ENCODE data around the gene DNAH1. TPM values are rescaled to one million over a fixed set of nuclear protein-coding genes. Genes with fewer than 3 reads are reported as not detected.

DNAH1 gene
- total and polyA plus RNA-seq, 2 of the 13 experiments (the other 11 are each of a cell fraction or from before 2014, with no cell fraction given), result 0.64 to 3.5 TPM

- TF ChIP-seq RARA (CRISPR knock-in tag; IDR thresholded peaks at IDR 0.05), result peak; percentile 89
- TF ChIP-seq HBP1 (CRISPR knock-in tag; IDR thresholded peaks at IDR 0.05; ENCODE audit: low read depth), result no peak
- TF ChIP-seq ZNF143 (CRISPR knock-in tag; IDR thresholded peaks at IDR 0.05), result no peak; the same call in 1 of the 2 replicates
- no peak for TF ChIP-seq PCBP1 (IDR thresholded peaks at IDR 0.05; ENCODE audit: borderline replicate concordance, low read depth, low read length)
- no peak for TF ChIP-seq CEBPZ (IDR thresholded peaks at IDR 0.05; ENCODE audit: low read length)
- no peak for TF ChIP-seq CBX5 (CRISPR knock-in tag; IDR thresholded peaks at IDR 0.05; ENCODE audit: borderline replicate concordance)
- TF ChIP-seq CTCF (CRISPR knock-in tag; IDR thresholded peaks at IDR 0.05), result peak; percentile 54
- 0 out of 2 replicates have a peak, but pooled peaks have one; percentile 28 for TF ChIP-seq ZBTB7A (CRISPR knock-in tag; IDR thresholded peaks at IDR 0.05)
- TF ChIP-seq ZNF670 (CRISPR knock-in tag; IDR thresholded peaks at IDR 0.05; ENCODE audit: borderline replicate concordance), result no peak
- no peak for TF ChIP-seq AGO2 (optimal IDR thresholded peaks at IDR 0.05; ENCODE audit: low read depth, low read length)
- no peak for TF ChIP-seq ZMYM3 (CRISPR knock-in tag; IDR thresholded peaks at IDR 0.05)
- no peak for TF ChIP-seq ZNF468 (CRISPR knock-in tag; IDR thresholded peaks at IDR 0.05)
- TF ChIP-seq ZNF687 (CRISPR knock-in tag; IDR thresholded peaks at IDR 0.05), result peak; percentile 24; the same call in 1 of the 2 replicates
- TF ChIP-seq ATF7 (IDR thresholded peaks at IDR 0.05), result no peak
- no peak for TF ChIP-seq ATF7 (CRISPR knock-in tag; IDR thresholded peaks at IDR 0.05)
- no peak for TF ChIP-seq AHR (CRISPR knock-in tag; IDR thresholded peaks at IDR 0.05)
- no peak for TF ChIP-seq ZNF343 (CRISPR knock-in tag; IDR thresholded peaks at IDR 0.05)
- TF ChIP-seq ZFX (CRISPR knock-in tag; IDR thresholded peaks at IDR 0.05; ENCODE audit: low read depth), result 0 out of 2 replicates have a peak, but pooled peaks have one; percentile 18
- TF ChIP-seq NR2C2 (CRISPR knock-in tag; IDR thresholded peaks at IDR 0.05; ENCODE audit: borderline replicate concordance), result peak; percentile 51; the same call in 1 of the 2 replicates
Measured at GRCh38 chr3:52323526-52324295, 7.6 kb downstream of the DNAH1 start (continued).
